Gastrocnemius medialis (tissue), 4 donors: ENCODE measurements around the gene TNPO3. TPM values are rescaled to one million over a fixed set of nuclear protein-coding genes. Genes with fewer than 3 reads are reported as not detected.
"Not testable (repeated sequence)": the region's sequence is repeated elsewhere in the genome, so short reads cannot be mapped to it uniquely, and the experiment has no call there.

Experiments
- ATAC-seq, 2 donors: fragments of 150-250 bp; one replicate each; pipeline ENCODE4 v1.9.1; 2016
- DNase-seq, 2 donors: peaks; one replicate each; pipeline ENCODE4 v3.0.0-alpha.2; 2019
- H3K27ac ChIP-seq, 4 donors: fragments of 200-600 bp; sonication (generic); 1 replicate in 1 of 4; 2 replicates in 3 of 4; pipeline ENCODE4 v1.5.1; 2016 to 2018; ENCODE audit warnings: mild to moderate bottlenecking in 2 of 4, moderate library complexity in 1 of 4
- H3K27me3 ChIP-seq, 3 donors: fragments of 200-600 bp; sonication (generic) in 2 of 3; 1 replicate in 1 of 3; 2 replicates in 2 of 3; pipeline versions ENCODE4 v1.5.1 to v1.6.0; 2016 to 2019; ENCODE audit warnings: mild to moderate bottlenecking in 1 of 3, moderate library complexity in 1 of 3
- H3K36me3 ChIP-seq, 2 donors: fragments of 200-600 bp; sonication (generic) in 1 of 2; one replicate each; pipeline ENCODE4 v1.5.1; 2017 to 2018
- H3K4me1 ChIP-seq, 2 donors: fragments of 200-600 bp; sonication (generic) in 1 of 2; one replicate each; pipeline ENCODE4 v1.5.1; 2016 to 2017; ENCODE audit warnings: mild to moderate bottlenecking in 2 of 2
- H3K4me3 ChIP-seq, 4 donors: fragments of 200-600 bp; sonication (generic) in 3 of 4; 1 replicate in 1 of 4; 2 replicates in 3 of 4; pipeline ENCODE4 v1.5.1; 2016 to 2019; ENCODE audit warnings: mild to moderate bottlenecking in 2 of 4
- H3K9me3 ChIP-seq, 3 donors: fragments of 200-600 bp; sonication (generic) in 2 of 3; 1 replicate in 1 of 3; 2 replicates in 2 of 3; pipeline ENCODE4 v1.5.1; 2016 to 2019
- POLR2A ChIP-seq, 2 donors: fragments of 450-650 bp; IDR thresholded peaks; one replicate each; pipeline ENCODE4 v1.6.1; 2017; ENCODE audit warnings: antibody characterized with exemption in 2 of 2, mild to moderate bottlenecking in 2 of 2, moderate library complexity in 2 of 2
- in situ Hi-C, 4 donors: fragments of 200-750 bp; cut with MboI; loops; one replicate each; pipeline versions ENCODE4 v1.15.0 to v1.8.0; 2017; ENCODE audit warnings: low sequenced_read_pairs in 4 of 4
- intact Hi-C: fragments of 100-400 bp; cut with DNase I; formaldehyde crosslinking; loops from one replicate; pipeline ENCODE4 v1.15.1; 2023; ENCODE audit warnings: low total_unique reads
- total RNA-seq, 4 donors: library from RNA; depleted of rRNA; stranded (reverse); fragments of >200 nt; gene quantifications; one replicate each; pipeline versions ENCODE4 v1.1.0 to v1.2.3, GENCODE V29; 2016
- TF ChIP-seq, protein P1 (sequence below), 5 experiments: fragments of 450-650 bp in 3 of 5; fragments of 200-600 bp in 2 of 5; sonication (generic) in 2 of 5; IDR thresholded peaks in 4 of 5; conservative IDR thresholded peaks in 1 of 5; 1 replicate in 4 of 5; 2 replicates in 1 of 5; pipeline ENCODE4 v1.5.1; 2016 to 2019; ENCODE audit warnings: antibody characterized with exemption in 5 of 5, mild to moderate bottlenecking in 3 of 5, moderate library complexity in 3 of 5

The TNPO3 gene
- total RNA-seq, 4 donors from 2014 or later = 39.1 to 50.9 (median 50.5) TPM

DNA sequence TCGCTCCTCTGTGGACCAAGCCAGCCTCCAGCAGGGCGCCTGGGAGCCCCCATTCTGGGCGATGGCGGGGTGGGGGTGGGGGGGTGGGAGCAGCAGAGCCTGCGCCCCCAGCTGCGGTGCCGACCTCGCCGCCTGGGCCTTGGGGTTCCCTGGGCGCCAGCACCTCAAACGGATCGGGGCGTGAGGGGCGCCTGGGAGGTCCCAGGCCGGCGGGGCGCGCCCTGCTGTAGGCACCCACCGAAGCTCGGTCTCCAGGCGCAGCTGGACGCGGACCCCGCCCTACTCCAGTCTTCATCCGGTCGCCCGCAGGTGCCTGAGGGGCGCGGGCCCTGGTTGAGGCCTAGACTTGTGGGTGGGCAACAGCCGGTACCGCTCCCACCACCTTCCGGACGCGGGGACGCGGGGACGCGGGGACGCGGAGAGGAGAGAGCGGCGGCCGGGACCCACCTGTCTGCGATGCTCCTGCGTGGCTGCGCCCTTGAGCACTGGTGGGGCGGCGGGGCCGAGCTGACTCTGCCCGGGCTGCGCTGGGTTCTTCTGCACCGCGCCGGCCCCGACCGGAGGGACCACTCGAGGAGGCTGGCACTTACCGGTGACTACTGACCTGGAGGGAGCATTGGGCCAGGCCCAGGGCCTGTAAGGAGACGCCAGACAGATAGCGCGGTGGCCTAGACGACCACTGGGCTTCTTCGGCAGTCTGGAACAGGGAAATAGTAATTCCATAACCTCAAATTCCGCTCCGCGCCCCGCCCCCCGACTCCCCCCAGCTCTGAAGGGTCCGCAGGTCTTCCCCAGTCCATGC lies 138.9 kb downstream of the TNPO3 start:
- in situ Hi-C loops (no loop called here), intact Hi-C loops (loop anchor here (1.0 kb wide), 1 partner anchor 21 kb away; the partner anchor contains the start of gene IRF5)
- Histone ChIP-seq H3K27me3 (peaks cover 6 to 36% (median 32%) of the 10 kb centered on the region in 3 donors), H3K4me3 (peak overlapping the region in 3 of 4 donors; percentile 23 to 41 (median 28)), H3K9me3 (no peaks in the 10 kb centered on the region), H3K4me1 (peaks cover 0 to 9% of the 10 kb centered on the region in 2 donors), H3K36me3 (no peaks in the 10 kb centered on the region), H3K27ac (no peak overlapping the region)
- ATAC-seq = no peak
- DNase-seq = no peak
- TF ChIP-seq, protein P1, sequence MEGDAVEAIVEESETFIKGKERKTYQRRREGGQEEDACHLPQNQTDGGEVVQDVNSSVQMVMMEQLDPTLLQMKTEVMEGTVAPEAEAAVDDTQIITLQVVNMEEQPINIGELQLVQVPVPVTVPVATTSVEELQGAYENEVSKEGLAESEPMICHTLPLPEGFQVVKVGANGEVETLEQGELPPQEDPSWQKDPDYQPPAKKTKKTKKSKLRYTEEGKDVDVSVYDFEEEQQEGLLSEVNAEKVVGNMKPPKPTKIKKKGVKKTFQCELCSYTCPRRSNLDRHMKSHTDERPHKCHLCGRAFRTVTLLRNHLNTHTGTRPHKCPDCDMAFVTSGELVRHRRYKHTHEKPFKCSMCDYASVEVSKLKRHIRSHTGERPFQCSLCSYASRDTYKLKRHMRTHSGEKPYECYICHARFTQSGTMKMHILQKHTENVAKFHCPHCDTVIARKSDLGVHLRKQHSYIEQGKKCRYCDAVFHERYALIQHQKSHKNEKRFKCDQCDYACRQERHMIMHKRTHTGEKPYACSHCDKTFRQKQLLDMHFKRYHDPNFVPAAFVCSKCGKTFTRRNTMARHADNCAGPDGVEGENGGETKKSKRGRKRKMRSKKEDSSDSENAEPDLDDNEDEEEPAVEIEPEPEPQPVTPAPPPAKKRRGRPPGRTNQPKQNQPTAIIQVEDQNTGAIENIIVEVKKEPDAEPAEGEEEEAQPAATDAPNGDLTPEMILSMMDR (IDR thresholded peaks at IDR 0.05 in 4 of 5, conservative IDR thresholded peaks at IDR 0.05 in 1 of 5) = no peak
- no peak for TF ChIP-seq POLR2A (IDR thresholded peaks at IDR 0.05)

DNA sequence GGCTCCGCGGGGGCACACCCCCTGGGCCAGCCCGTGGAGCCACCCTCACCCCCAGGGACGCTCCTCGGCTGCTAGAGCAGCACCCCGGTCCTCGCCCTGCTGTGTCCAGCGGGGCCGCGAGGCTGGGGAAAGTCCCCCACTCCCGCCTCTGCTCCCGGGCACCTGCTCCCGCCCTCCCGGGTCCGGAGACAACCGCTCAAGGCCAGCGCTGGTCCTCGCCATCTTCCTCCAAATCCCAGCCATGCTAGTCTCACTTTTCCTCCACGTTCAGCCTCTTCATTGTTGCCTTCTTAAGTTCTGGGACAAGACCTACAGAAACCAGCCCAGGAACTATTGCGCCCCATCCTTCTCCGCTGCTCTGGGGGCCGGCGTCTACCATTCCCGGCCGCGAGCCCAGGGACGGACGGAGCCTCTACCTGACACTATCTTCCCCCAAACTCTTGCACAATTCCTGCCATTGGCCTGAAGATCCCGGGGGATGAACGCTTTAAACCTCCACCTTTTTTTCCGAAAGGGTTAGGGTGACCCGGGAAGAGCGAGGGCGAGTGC lies 139.6 kb downstream of the TNPO3 start:
- in situ Hi-C loops = no loop called here
- Histone ChIP-seq H3K4me1 (peaks cover 0 to 9% of the 10 kb centered on the region in 2 donors), H3K36me3 (no peaks in the 10 kb centered on the region), H3K4me3 (peak overlapping the region in 3 of 4 donors; percentile 23 to 41 (median 28)), H3K27me3 (peaks cover 7 to 43% (median 38%) of the 10 kb centered on the region in 3 donors), H3K9me3 (no peaks in the 10 kb centered on the region), H3K27ac (no peak overlapping the region)
- intact Hi-C loops = no loop called here
- DNase-seq (no peak), ATAC-seq (no peak)
- TF ChIP-seq, protein P1 (IDR thresholded peaks at IDR 0.05 in 4 of 5, conservative IDR thresholded peaks at IDR 0.05 in 1 of 5) = no peak
- no peak for TF ChIP-seq POLR2A (IDR thresholded peaks at IDR 0.05)

DNA sequence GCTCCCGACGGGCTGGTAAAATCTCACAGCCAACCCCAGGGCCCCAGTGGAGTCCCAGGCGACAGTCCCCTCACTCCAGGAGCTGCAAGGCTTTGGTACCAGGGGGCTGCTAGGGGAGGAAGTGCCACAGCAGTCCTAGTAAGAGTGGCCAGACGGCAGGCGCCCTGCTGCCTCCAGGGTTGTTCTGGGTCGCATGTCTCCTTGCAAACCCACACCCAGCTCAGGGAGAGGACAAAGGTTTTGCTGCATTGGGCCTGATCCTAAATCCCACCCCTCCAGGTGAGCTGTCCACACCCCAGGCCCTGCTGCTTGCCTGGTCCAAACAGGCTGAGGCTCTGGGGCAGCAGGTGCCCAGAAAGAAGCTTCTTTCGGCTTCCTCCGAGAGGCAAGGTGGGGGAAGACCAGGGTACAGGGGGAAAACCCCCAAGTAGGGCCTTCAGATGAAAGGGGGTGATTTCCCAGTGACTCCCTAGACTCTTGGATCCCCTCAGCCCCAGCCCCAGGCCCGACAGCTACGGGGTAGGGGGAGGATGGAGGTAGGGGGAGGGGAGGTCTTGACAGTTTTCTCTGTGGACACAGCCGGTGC lies 140.3 kb downstream of the TNPO3 start:
- H3K4me1 ChIP-seq = peaks cover 0 to 9% of the 10 kb centered on the region in 2 donors
- in situ Hi-C loops (no loop called here), intact Hi-C loops (no loop called here)
- H3K27me3 ChIP-seq = peaks cover 13 to 50% (median 43%) of the 10 kb centered on the region in 3 donors
- no peak overlapping the region for H3K4me3 ChIP-seq
- no peaks in the 10 kb centered on the region for H3K36me3 ChIP-seq
- no peak for TF ChIP-seq POLR2A (IDR thresholded peaks at IDR 0.05)
- TF ChIP-seq, protein P1 (IDR thresholded peaks at IDR 0.05 in 4 of 5, conservative IDR thresholded peaks at IDR 0.05 in 1 of 5) = no peak
- H3K27ac ChIP-seq = no peak overlapping the region
- no peak for DNase-seq
- no peak for ATAC-seq
- H3K9me3 ChIP-seq = no peaks in the 10 kb centered on the region

DNA sequence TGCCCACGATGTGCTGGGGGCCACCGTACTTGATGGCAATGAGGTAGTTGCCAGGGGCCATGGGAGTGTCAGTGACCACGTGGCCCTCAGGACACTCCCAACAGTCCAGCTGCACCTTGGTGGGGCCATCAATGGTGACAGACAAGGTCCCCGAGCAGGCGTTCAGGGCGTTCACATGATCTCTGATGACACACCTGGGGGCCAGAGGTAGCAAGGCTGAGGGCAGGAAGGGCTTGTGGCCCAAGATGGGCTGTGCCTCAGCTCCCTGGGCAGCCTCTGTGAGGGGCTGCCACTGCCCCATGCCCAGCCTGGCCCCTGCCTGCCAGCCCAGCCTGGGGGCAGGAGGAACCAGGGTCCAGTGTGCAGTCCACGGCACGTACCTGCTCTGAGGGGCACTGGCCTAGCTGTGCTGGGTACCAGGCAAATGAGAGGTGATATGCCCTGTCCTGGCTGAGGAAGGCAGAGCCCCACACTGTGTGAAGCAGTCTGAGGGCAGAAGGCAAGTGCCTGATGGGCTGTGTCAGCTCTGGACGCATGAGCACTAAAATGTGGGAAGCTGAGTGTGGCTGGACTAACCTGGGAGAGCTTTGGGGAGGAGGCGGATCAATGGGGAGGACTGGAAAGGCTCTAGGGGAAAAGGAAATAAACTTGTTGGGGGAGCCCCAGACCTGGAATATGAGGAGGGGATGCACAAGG lies 140.9 kb downstream of the TNPO3 start:
- Histone ChIP-seq H3K27ac (no peak overlapping the region), H3K9me3 (no peaks in the 10 kb centered on the region), H3K4me1 (peaks cover 0 to 9% of the 10 kb centered on the region in 2 donors), H3K4me3 (no peak overlapping the region), H3K36me3 (no peaks in the 10 kb centered on the region), H3K27me3 (peaks cover 18 to 52% (median 44%) of the 10 kb centered on the region in 3 donors)
- intact Hi-C loops = no loop called here
- DNase-seq (no peak), ATAC-seq (no peak)
- in situ Hi-C loops = no loop called here
- TF ChIP-seq POLR2A (IDR thresholded peaks at IDR 0.05) = no peak
- TF ChIP-seq, protein P1 (IDR thresholded peaks at IDR 0.05 in 4 of 5, conservative IDR thresholded peaks at IDR 0.05 in 1 of 5) = no peak

DNA sequence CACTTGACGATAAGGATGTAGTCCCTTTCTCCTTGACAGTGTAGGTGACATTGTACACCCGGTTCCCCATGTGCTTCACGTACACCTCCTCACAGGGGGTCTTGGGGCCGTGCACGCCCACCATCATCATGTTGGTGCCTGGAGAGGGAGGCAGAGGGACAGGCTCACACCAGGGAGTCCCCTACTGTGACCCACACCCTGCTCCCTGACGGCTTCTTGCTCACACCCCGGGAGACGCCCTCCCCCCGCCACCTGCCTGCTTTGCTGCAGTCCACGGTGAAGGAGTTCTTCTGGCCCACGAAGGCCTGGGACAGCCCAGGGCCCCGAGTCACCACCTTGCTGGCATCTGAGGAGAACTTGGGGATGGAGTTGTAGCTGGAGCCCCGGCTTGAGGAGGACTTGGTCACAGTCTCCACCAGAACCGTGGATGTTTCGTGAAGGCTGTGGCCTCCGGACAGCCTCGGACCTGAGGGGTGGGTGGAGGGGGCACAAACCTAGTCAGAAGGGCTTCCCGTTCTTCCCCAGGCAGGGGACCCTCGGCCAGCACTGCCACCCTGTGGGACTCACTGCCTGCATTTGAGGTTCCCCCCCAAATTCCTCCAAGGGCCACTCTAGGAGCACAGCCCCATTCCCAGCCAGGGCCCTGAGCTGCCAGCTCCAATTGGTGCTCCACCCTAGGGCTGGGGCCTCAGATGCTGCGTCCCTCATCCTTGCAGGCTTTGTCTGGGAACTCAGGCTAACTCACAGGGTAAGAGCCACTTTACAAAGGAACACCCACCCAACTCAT lies 142.0 kb downstream of the TNPO3 start:
- ATAC-seq, intact Hi-C loops, H3K36me3 ChIP-seq, H3K27ac ChIP-seq, H3K4me3 ChIP-seq, H3K4me1 ChIP-seq, DNase-seq, H3K9me3 ChIP-seq, in situ Hi-C loops: not testable (repeated sequence)
- peaks cover 18 to 52% (median 47%) of the 10 kb centered on the region in 3 donors for H3K27me3 ChIP-seq
